SK-N-SH treated with all-trans-retinoic acid at 6 μM for 48 hours (cell line): Measurements from ENCODE around the gene THTPA.

ENCODE experiments used
- ATAC-seq: fragments of 200-7000 bp; cut with Tn5 transposase; 3 replicates; pipeline ENCODE4 v1.9.1; 2020; ENCODE audit warnings: mild to moderate bottlenecking, moderate library complexity
- ARNTL ChIP-seq: fragments of 450-650 bp; formaldehyde crosslinking; IDR thresholded peaks from 2 replicates; pipeline ENCODE4 v1.5.0; 2020; ENCODE audit warnings: low read depth, mild to moderate bottlenecking, moderate library complexity, borderline replicate concordance
- BACH2 ChIP-seq: fragments of 250-450 bp; sonication (Bioruptor Pico); IDR thresholded peaks from 2 replicates; pipeline ENCODE4 v1.9.0; 2021; ENCODE audit warnings: mild to moderate bottlenecking, borderline replicate concordance
- CSDC2 ChIP-seq: fragments of 250-450 bp; sonication (Bioruptor Pico); IDR thresholded peaks from 2 replicates; pipeline ENCODE4 v1.5.0; 2020; ENCODE audit warnings: mild to moderate bottlenecking, moderate library complexity
- ESRRG ChIP-seq: fragments of 250-450 bp; sonication (Bioruptor Pico); IDR thresholded peaks from 2 replicates; pipeline ENCODE4 v1.6.1; 2021; ENCODE audit warnings: mild to moderate bottlenecking
- GLIS3 ChIP-seq: fragments of 250-450 bp; sonication (Bioruptor Pico); IDR thresholded peaks from 2 replicates; pipeline ENCODE4 v1.5.0; 2020; ENCODE audit warnings: mild to moderate bottlenecking, moderate library complexity
- ISL1 ChIP-seq: fragments of 250-450 bp; sonication (Bioruptor Pico); IDR thresholded peaks from 2 replicates; pipeline ENCODE4 v2.1.2; 2022; ENCODE audit warnings: mild to moderate bottlenecking, moderate library complexity
- OSR1 ChIP-seq: fragments of 250-450 bp; sonication (Bioruptor Pico); IDR thresholded peaks from 2 replicates; pipeline ENCODE4 v1.8.0; 2022; ENCODE audit warnings: moderate library complexity, mild to moderate bottlenecking, inconsistent platforms
- PATZ1 ChIP-seq: fragments of 250-450 bp; sonication (Bioruptor Pico); IDR thresholded peaks from 2 replicates; pipeline ENCODE4 v1.8.0; 2020; ENCODE audit warnings: mild to moderate bottlenecking, moderate library complexity, borderline replicate concordance
- POU6F1 ChIP-seq: fragments of 250-450 bp; sonication (Bioruptor Pico); IDR thresholded peaks from 2 replicates; pipeline ENCODE4 v1.8.0; 2021; ENCODE audit warnings: low read depth, mild to moderate bottlenecking, moderate library complexity, borderline replicate concordance
- PPARA ChIP-seq: fragments of 250-450 bp; sonication (Bioruptor Pico); IDR thresholded peaks from 2 replicates; pipeline ENCODE4 v1.5.0; 2020; ENCODE audit warnings: mild to moderate bottlenecking, borderline replicate concordance
- SNAI2 ChIP-seq: fragments of 250-450 bp; sonication (Bioruptor Pico); IDR thresholded peaks from 2 replicates; pipeline ENCODE4 v1.5.0; 2020; ENCODE audit warnings: mild to moderate bottlenecking, moderate library complexity
- TCF4 ChIP-seq: fragments of 250-450 bp; sonication (Bioruptor Pico); IDR thresholded peaks from 2 replicates; pipeline ENCODE4 v1.8.0; 2021; ENCODE audit warnings: mild to moderate bottlenecking, moderate library complexity, borderline replicate concordance
- TOX ChIP-seq: fragments of 250-450 bp; sonication (Bioruptor Pico); IDR thresholded peaks from 2 replicates; pipeline ENCODE4 v1.8.0; 2021; ENCODE audit warnings: mild to moderate bottlenecking, moderate library complexity, borderline replicate concordance
- ZC3H10 ChIP-seq: fragments of 250-450 bp; sonication (Bioruptor Pico); IDR thresholded peaks from 2 replicates; pipeline ENCODE4 v1.5.1; 2021; ENCODE audit warnings: mild to moderate bottlenecking, moderate library complexity
- ZFP3 ChIP-seq: fragments of 250-450 bp; sonication (Bioruptor Pico); IDR thresholded peaks from 2 replicates; pipeline ENCODE4 v1.5.0; 2020; ENCODE audit warnings: mild to moderate bottlenecking, moderate library complexity
- ZFP30 ChIP-seq: fragments of 450-650 bp; formaldehyde crosslinking; IDR thresholded peaks from 2 replicates; pipeline ENCODE4 v1.5.0; 2022; ENCODE audit warnings: mild to moderate bottlenecking, moderate library complexity
- ZNF565 ChIP-seq: fragments of 450-650 bp; formaldehyde crosslinking; conservative IDR thresholded peaks from 2 replicates; pipeline ENCODE4 v1.5.0; 2020; ENCODE audit warnings: low read depth, mild to moderate bottlenecking, moderate library complexity
- ZNF70 ChIP-seq: fragments of 450-650 bp; formaldehyde crosslinking; IDR thresholded peaks from 2 replicates; pipeline ENCODE4 v1.5.0; 2020; ENCODE audit warnings: mild to moderate bottlenecking, moderate library complexity
- ZNF8 ChIP-seq: fragments of 450-650 bp; formaldehyde crosslinking; IDR thresholded peaks from 2 replicates; pipeline ENCODE4 v1.5.0; 2020; ENCODE audit warnings: mild to moderate bottlenecking, moderate library complexity
- TF ChIP-seq, protein P1 (sequence below): fragments of 250-450 bp; sonication (Bioruptor Pico); IDR thresholded peaks from 2 replicates; pipeline ENCODE4 v1.5.1; 2020; ENCODE audit warnings: low read depth, mild to moderate bottlenecking, moderate library complexity
- TF ChIP-seq, protein P2 (sequence below): fragments of 250-450 bp; sonication (Bioruptor Pico); IDR thresholded peaks from 2 replicates; pipeline ENCODE4 v1.5.0; 2020; ENCODE audit warnings: mild to moderate bottlenecking, moderate library complexity

The THTPA gene

GRCh38 chr14:23548351-23549318 is 7.4 kb upstream of the THTPA start:
- ATAC-seq, result no peak
- TF ChIP-seq CSDC2 (CRISPR knock-in tag), result no peak
- no peak for TF ChIP-seq ESRRG (CRISPR knock-in tag)
- TF ChIP-seq ZFP3 (CRISPR knock-in tag), result no peak
- TF ChIP-seq TCF4 (CRISPR knock-in tag), result no peak
- no peak for TF ChIP-seq ZNF70 (CRISPR knock-in tag)
- TF ChIP-seq BACH2 (CRISPR knock-in tag), result no peak
- no peak for TF ChIP-seq TOX (CRISPR knock-in tag)
- TF ChIP-seq, protein P1, sequence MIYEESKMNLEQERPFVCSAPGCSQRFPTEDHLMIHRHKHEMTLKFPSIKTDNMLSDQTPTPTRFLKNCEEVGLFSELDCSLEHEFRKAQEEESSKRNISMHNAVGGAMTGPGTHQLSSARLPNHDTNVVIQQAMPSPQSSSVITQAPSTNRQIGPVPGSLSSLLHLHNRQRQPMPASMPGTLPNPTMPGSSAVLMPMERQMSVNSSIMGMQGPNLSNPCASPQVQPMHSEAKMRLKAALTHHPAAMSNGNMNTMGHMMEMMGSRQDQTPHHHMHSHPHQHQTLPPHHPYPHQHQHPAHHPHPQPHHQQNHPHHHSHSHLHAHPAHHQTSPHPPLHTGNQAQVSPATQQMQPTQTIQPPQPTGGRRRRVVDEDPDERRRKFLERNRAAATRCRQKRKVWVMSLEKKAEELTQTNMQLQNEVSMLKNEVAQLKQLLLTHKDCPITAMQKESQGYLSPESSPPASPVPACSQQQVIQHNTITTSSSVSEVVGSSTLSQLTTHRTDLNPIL (CRISPR knock-in tag), result no peak
- no peak for TF ChIP-seq ZFP30 (CRISPR knock-in tag)
- TF ChIP-seq ISL1 (CRISPR knock-in tag), result no peak
- no peak for TF ChIP-seq PATZ1 (CRISPR knock-in tag)
- TF ChIP-seq OSR1 (CRISPR knock-in tag), result no peak
- TF ChIP-seq, protein P2, sequence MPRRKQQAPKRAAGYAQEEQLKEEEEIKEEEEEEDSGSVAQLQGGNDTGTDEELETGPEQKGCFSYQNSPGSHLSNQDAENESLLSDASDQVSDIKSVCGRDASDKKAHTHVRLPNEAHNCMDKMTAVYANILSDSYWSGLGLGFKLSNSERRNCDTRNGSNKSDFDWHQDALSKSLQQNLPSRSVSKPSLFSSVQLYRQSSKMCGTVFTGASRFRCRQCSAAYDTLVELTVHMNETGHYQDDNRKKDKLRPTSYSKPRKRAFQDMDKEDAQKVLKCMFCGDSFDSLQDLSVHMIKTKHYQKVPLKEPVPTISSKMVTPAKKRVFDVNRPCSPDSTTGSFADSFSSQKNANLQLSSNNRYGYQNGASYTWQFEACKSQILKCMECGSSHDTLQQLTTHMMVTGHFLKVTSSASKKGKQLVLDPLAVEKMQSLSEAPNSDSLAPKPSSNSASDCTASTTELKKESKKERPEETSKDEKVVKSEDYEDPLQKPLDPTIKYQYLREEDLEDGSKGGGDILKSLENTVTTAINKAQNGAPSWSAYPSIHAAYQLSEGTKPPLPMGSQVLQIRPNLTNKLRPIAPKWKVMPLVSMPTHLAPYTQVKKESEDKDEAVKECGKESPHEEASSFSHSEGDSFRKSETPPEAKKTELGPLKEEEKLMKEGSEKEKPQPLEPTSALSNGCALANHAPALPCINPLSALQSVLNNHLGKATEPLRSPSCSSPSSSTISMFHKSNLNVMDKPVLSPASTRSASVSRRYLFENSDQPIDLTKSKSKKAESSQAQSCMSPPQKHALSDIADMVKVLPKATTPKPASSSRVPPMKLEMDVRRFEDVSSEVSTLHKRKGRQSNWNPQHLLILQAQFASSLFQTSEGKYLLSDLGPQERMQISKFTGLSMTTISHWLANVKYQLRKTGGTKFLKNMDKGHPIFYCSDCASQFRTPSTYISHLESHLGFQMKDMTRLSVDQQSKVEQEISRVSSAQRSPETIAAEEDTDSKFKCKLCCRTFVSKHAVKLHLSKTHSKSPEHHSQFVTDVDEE (CRISPR knock-in tag), result no peak
- TF ChIP-seq, all 23 proteins: peak for 0

DNA sequence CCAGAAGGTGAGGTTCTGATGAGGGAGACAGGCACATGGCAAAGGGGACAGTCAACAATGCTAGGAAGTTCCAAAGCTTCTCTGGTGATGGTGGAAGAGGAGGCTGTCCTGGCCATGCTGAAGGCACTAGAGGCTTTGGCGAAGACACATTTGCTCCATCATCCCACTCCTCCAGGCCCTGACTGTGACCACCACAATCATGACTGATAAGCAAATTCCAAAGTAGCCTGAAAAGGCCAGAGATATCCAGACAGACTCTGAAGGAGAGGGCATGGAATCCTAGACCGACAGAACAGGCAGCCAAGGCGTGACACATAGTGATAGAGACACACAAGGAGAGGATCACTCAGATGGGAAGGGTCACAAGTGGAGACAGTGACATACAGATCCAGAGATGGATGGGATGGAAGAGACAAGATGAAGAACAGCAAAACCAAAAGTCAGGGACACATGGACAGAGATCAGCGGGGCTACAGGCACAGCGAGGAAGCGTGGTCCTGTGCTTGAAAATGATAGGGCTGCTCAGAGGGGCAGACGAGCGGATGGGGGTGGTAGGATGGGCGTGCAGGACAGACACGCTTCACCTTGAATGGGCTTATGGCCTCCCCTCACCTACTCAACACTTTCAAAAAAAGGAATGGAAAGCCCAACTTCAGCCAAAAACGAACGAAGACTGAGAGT is 5.8 kb upstream of the THTPA start:
- no peak for TF ChIP-seq GLIS3 (CRISPR knock-in tag)
- peak; percentile 5 for ATAC-seq

DNA sequence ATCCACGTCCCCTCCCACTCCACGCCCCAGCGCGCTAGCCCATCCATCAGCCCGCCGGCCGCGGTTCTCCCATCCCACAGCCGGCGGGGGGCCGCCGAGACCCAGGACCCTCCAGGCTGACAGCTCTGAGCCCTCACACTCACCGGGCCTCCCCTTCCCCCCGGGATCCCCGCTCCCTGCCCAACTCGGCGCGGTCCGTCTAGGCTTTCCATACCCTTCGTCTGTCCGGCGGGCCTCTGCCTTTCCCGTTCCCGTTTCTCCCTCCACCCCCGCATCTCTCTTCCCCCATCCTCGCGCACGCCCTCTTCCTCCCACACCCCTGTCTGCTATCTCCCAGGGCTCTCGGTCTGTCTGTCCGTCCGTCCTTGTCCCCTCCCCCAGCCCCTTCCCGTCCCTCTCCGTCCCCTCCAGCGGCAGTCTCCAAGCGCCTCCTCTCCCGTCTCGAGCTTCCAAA is 5.2 kb upstream of the THTPA start:
- TF ChIP-seq SNAI2 (no peak), PPARA (no peak), ARNTL (CRISPR knock-in tag) (no peak), BACH2 (CRISPR knock-in tag) (no peak), ZNF8 (CRISPR knock-in tag) (no peak), ISL1 (CRISPR knock-in tag) (no peak), POU6F1 (CRISPR knock-in tag) (no peak), ZFP3 (CRISPR knock-in tag) (no peak), ZNF565 (CRISPR knock-in tag) (no peak), ZC3H10 (CRISPR knock-in tag) (no peak), ZFP30 (CRISPR knock-in tag) (no peak), ESRRG (CRISPR knock-in tag) (no peak)
- TF ChIP-seq, protein P2 (CRISPR knock-in tag), result no peak
- peak; percentile 34 for ATAC-seq
